ENCODE results near the gene AKAP8.
A peak's percentile ranks its signal among the peaks of the same experiment; 100 is the strongest.
"Not testable (repeated sequence)": the region's sequence is repeated elsewhere in the genome, so short reads cannot be mapped to it uniquely, and the experiment has no call there.

Gene AKAP8

DNA sequence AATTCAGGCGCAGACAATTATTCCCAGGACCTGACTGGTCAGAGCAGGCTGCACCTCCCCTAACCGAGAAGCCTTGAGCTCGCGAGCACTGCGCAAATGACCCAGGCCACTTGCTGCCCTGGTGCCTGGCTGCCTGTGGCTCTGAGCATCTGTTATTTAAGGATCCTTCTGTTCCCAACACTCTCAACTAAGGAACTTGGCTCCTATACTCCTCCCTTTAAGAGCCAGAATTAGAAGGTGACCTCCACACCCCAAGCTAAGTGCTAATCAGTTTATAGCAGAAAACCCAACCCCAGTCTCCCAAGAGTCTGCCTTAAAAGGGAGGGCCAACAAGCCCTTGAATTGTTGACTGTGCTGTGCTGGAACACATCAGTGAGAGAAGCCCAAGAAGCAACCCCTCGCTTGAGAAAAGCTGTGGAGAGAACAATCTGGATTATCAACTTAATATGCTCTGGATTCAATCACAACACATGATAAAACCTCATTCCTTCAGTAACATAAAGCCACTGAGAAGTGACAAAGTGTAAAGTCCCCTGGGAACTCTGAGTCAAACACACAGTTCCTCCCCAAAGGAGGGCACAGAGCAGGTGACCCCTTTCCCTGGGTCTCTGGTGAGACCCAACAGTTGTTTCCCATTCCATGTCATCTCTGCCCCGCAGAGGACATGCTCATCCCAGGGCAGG, 24.7 kb upstream of the AKAP8 start:
- FAIRE-seq (no peak), DNase-seq (ENCODE audit: insufficient read length, low spot score) (no peak)

DNA sequence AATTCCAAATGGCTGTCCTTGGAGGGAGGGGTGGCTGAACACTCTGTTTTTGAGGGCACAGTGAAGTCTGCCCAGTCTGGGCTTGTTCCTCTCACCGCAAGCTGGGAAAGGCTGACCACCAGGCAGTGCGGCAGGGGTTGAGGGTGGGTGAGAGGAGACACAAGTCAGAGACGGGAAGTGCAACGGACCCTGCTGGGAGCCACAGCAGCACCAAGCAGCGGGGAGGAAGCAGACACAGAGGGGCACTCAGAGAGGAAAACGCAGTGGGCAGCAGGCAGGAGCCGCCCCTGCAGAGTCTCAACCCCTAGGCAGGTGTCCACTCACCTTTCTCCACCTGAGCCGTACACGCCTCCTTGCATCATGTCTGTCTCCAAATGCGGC, 23.6 kb upstream of the AKAP8 start:
- DNase-seq (ENCODE audit: insufficient read length, low spot score) (no peak), FAIRE-seq (peak; percentile 26)

DNA sequence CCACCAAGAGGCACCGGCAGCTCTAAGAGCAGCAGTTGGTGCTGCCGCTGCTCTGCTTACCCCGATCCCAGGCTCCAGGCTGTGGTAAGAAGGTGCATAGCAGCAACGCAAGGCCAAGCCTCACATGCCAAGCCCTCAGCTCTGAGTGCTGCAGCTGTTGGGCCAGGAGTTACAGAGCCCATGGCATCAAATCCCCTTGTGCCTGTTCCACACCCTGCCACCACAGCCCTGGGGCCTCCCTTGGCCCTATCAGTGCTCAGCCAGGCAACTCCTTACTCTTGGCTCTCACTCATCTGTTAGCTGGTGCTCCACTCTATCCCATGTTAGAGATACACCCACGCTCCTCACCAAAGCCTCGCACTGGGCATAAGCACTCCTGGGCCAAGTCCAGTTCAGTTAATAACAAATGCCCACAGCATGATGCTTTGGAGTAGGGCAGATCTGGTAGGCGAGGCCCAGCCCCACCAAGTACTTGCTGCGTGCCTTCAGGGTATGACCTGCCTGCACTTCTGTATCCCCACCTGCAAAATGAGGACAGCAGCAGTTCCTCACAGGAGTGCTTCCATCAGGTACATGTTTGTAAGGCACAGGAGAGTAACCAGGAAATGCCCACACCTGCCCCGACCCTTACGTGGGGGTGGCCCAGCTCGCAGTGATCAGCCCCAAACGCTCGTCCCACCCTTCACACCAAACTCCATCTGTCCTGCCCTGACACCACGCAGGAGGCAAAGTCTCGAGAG, 23.0 kb upstream of the AKAP8 start:
- FAIRE-seq (peak; percentile 33), DNase-seq (ENCODE audit: insufficient read length, low spot score) (no peak)

DNA sequence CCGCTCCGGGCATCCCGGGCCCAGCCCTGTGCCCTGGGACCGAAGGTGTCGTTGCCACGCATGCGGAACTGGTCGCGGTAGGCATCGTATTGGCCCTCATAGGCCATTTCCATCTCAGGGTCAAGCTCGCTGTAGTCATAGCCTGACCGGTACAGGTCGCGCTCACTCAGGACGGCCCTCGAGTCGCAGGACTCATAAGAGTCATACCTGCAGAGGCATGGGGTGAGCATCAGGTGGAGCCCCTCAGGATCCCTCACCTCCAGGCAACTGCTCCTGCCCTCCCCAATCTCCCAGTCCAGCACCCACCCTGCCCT, 21.8 kb upstream of the AKAP8 start:
- DNase-seq (ENCODE audit: insufficient read length, low spot score) (no peak), FAIRE-seq (no peak)

DNA sequence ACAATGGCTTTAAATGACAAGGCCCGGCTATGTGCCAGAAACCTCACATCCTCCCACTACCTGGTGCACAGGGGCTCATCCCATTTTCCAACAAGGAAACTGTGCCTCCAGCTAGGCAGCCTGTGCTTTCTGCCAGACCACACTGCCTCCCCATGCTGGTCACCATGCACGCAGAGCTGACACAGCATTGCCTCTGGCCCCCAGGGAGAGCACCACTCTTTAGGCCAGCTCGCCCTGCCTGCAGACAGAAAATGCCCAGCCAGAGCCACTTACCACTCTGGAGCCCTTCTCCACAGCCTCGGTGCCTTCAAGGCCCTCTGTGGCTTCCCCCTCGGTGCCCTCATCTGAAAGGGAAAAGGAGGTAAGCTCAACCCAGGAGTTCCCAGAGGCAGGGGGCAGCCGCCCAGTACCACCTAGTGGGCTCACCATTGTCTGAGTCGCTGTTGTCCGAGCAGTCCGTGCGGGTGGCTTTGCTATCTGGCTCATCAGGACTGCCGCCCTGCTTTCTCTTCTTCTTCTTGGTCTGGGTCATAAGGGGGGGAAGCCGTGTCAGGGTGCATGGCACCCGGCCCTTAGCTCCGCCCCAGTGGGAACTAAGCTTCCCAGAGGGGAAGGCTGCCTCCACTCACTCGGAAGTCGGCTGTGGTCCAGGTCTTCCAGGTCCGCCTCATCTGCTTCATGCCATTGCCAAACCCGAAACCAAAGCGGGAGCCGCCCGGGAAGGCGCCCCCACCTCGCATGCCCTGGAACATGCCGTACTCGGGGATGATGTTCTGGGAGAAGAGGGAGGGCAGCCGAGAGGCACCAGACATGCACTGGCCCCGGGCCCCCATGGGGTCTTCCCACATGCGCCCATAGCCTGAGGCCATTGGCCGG, 21.2 kb upstream of the AKAP8 start:
- no peak for FAIRE-seq
- no peak for DNase-seq (ENCODE audit: insufficient read length, low spot score)

DNA sequence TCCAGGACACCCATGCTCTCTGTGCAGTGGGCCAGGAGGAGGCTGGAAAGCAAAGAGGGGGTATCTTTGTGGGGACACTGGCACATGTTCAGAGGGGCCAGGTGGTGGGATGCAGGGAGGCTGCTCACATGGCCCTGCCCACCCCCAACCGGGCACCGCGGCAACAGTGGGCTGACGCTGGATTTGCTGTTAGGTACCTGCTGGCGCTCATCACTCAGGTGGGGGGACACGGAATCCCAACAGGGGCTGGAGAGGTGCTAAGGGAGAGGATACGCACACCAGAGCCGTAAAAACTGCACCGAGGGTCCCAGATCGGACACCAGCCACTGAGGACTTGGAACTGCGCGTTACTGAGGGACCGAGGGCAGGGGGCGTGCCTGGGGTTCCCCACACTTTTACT, 20.0 kb upstream of the AKAP8 start:
- FAIRE-seq (no peak), DNase-seq (ENCODE audit: insufficient read length, low spot score) (no peak)

DNA sequence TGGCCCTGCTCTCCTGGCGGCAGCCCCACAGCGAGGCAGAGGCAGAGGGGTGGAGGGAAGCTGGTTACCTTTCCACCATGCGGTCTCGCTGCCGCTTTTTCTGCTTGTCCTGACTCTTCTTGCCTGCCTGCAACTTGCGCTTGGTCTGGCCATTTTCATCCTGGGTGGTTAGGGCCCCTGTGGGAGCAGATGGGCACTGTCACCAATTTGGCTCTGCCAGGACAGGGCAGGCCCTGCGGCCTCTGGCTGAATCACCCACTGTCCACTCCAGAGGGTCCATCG, 19.6 kb upstream of the AKAP8 start:
- FAIRE-seq (no peak), DNase-seq (ENCODE audit: insufficient read length, low spot score) (no peak)

DNA sequence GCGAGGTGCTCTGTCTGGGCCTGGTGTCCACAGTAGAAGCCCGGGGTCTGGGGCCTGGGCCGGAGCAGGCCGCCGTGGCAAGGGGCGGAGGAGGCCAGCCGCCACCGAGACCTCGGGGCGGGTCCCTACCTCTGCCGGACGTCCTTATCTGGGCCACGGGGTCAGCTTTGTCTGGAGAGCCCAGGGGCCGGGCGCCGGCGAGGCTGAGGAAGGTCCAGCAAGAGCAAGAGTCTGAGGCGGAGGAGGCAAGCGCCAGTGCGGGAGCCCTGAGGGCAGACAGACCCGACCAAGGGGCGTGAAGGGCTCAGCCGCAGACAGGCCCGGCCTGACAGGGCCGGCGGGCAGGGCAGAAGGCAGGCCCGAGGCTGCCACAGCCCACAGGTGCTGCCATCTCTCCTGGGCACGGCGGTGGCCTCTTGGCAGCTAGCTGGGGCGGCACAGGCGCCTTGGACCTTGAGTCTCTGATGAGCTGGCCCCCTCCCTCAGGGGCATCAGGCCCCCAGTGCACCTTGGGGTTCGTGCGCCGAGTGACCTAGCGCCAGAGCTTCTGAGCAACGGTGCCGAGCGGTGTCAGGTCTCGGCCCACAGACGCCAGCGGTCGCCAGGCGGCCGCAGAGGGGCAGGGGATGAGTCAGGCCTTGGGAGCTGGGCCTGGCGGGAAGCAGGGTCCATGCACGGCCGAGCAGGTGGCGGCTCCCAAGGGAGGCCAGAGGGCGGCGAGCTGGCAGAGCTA, 19.1 kb upstream of the AKAP8 start:
- DNase-seq (ENCODE audit: insufficient read length, low spot score), result no peak
- FAIRE-seq, result no peak

DNA sequence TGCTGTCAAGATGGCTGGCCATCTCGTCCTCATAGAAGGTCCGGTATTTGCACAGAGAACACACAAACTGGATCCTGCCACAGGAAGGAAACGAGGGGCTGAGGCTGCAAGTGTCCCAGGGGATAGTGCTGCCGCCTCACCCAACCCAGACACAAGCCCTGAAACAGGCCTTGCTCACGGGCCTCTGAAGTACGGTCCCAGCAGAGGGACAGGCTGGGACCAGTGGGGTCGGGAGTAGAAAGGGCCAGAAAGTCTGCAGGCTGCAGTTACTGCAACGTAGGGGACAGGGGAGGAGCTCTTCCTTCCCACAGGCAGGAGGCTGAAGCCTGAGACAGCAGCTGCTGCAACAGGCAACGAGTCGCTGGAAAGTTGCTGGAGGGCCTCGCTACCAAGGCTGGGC, 18.2 kb upstream of the AKAP8 start:
- FAIRE-seq (no peak), DNase-seq (ENCODE audit: insufficient read length, low spot score) (no peak)

DNA sequence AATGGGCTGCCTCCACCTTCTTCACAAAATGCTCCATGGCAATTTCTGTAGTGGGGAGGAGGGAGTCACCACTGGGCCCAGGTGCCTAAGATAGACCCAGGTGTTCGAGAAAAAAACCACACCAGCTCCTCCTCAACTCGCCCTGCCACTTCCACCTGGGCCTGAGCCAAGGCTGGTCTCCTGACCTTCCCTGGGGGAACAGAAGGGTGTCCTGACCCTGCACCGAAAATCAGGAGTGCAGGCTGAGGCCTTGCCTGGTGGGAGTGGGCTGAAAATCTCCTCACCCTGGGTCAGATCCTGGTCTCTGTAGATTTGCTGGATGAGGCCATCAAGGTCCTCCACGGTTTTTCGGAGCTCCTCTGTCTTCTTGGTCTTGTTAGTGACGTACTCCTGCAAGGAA, 17.6 kb upstream of the AKAP8 start:
- DNase-seq (ENCODE audit: insufficient read length, low spot score), result no peak
- no peak for FAIRE-seq

DNA sequence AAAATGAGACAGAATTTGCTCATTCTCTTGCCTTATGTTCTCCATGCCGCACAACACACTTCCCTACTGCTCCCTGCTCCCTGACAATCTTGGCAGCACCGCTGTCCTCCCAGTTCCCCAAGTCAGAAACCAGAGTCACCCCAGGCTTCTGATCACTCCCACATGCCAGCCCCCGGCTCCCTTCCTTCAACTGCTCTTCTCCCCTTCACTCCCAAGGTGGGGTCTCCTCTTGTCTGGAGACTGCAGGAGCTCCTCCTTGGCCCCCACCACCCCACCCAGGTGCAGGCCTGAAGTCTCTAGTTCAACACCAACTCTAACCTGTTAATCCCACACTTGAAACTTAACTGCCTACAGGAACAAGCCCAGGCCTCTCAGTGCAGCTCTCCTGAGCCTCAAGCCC, 16.8 kb upstream of the AKAP8 start:
- FAIRE-seq (no peak), DNase-seq (ENCODE audit: insufficient read length, low spot score) (no peak)

DNA sequence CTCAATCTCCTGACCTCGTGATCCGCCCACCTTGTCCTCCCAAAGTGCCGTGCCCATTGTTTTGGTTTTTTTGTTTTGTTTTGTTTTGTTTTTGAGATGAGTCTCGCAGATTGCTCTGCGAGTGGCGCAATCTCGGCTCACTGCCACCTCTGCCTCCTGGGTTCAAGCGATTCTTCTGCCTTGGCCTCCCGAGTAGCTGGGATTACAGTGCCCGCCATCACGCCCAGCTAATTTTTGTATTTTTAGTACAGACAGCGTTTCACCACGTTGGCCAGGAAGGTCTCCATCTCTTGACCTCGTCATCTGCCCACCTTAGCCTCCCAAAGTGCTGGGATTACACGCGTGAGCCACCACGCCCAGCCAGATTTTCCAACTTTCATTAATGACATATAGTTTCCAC, 15.7 kb upstream of the AKAP8 start:
- not testable (repeated sequence) for DNase-seq (ENCODE audit: insufficient read length, low spot score); FAIRE-seq

DNA sequence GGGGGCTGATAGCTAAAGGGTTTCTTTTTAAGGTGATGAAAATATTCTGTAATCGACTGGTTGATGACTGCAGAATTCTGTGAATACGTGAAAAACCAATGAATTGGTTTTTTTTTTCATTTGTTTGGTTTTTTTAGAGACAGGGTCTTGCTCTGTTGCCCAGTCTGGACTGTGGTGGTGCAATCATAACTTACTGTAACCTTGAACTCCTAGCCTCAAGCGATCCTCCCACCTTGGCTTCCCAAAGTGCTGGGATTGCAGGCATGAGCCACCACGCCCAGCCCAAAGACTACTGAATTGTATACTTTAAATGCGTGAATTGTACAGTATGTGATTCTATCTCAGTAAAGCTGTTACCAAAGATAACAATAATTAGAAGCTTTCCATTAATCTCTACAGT, 14.8 kb upstream of the AKAP8 start:
- FAIRE-seq (no peak), DNase-seq (ENCODE audit: insufficient read length, low spot score) (no peak)

DNA sequence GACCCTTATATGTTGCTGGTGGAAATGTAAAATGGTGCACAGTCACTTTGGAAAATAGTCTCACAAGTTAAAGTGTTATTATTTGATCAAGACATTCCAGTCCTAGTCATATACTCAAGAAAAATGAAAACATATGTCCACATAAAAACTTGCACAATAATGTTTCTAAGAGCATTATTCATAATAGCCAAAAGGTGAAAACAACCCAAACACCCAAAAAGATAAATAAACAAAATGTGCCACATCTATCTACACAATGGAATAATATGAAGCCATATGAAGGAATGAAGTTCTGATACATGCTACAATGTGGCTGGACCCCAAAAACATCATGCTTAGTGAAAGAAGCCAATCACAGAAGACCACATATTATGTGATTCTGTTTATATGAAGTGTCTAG, 14.4 kb upstream of the AKAP8 start:
- no peak for DNase-seq (ENCODE audit: insufficient read length, low spot score)
- no peak for FAIRE-seq

DNA sequence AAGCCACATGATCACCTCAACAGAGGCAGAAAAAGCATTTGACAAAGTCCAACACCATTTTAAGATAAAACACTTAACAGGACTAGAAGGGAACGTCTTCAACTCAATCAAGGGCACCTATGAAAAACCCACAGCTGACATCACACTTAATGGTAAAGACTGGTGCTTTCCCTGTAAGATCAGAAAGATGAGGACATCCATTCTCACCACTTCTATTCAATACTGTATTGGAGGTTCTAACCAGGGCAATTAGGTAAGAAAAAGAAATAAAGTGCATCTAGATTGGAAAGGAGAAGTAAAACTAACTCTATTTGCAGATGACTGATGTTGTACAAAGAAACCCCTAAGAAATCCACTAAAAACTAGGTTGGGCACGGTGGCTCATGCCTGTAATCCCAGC, 11.2 kb upstream of the AKAP8 start:
- DNase-seq (ENCODE audit: insufficient read length, low spot score), result no peak
- no peak for FAIRE-seq

DNA sequence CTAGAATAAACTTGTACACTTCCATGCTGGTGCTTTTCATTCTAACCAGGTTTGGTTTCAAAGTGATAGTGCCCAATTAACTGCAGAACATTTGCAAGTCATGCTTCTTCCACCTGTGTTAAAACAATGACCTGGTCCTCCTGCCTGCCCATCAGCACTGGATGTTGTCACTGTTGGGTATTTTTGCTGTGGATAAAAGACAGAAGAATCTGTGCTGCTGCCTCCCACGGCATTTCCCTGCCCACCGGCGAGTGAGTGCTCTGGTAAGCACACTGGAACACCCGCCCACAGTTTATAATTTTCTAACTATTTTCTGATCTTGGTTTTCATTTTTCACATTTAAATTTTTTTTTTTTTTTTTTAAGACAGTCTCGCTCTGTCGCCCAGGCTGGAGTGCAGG, 2.3 kb upstream of the AKAP8 start:
- DNase-seq (ENCODE audit: insufficient read length, low spot score) (no peak), FAIRE-seq (no peak)

DNA sequence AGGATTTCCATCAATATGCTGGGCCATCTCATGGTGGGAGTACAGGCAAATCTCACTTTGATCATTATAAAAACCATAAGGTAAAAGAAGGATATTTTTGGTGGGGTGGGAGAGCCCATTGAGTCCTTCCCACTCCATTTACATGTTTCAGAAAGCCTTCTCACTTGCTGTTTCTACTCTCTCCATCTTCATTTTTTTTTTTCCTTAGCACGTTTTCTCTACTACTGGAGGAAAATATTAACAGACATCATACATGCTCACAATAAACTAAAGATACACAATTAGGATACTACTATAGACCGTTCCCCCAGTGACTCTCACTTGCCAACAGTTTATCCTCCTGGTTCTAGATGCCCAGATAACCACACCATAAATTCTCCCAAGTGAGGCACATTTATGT, 1.8 kb upstream of the AKAP8 start:
- DNase-seq (ENCODE audit: insufficient read length, low spot score), result no peak
- FAIRE-seq, result no peak

DNA sequence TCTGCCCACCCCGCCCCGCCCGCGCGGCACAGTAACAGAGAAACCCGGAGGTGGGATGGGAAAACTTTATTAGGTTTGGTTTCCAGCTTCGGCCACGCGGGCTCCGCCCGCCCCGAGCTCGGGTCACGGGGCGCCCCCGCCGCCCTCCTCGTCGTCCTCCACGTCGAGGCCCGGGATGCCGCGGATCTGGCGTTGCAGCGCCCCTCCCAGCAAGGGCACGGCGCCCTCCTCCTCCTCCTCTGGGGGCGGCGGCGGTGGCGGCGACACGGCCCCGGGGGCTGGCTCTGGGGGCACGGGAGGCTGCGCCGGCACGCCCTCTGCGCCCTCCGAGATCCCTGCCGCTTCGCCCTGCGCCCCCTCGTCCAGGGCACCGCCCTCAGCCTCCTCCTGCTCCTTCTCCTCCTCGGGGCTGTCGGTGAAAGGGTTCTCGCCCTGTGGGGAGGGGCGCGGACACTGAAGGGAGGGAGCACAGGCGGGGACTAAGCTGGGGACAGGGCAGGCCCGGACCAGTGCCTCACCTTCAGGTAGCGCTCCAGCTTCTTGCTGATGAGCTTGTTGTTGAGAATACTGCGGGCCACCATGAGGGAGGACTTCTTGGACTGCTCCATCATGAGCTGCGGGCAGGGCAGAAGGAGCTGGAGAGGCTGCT, 536 bp upstream of the AKAP8 start:
- FAIRE-seq (peak; percentile 28), DNase-seq (ENCODE audit: insufficient read length, low spot score) (peak; percentile 55)

DNA sequence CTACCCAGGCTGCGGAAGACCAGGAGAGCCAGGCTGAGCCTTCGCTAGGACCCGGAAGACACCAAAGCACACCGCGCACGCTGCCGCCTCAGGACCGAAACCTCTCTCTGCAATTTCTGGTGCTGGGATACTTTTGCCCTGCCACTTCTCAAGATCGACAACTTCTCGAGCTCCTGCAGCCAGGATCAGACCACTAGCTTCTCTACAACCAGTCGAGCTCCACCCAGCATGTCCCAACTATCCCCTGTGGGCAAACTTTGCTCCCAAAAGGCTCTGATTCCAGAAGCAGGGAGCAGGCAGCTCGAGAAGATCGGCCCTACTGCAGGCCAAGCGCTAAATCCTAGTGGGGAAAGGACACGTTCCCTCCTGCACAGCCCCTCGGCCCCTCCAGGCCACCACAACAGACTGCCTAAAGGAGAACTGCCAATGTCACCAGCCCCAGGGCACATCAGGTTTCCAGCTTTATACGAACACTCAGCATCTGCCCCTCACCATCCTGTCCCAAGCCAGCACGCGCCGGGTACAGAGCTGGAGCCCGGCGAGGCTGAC, 979 bp downstream of the AKAP8 start:
- DNase-seq (ENCODE audit: insufficient read length, low spot score) (peak; percentile 62), FAIRE-seq (peak; percentile 76)

DNA sequence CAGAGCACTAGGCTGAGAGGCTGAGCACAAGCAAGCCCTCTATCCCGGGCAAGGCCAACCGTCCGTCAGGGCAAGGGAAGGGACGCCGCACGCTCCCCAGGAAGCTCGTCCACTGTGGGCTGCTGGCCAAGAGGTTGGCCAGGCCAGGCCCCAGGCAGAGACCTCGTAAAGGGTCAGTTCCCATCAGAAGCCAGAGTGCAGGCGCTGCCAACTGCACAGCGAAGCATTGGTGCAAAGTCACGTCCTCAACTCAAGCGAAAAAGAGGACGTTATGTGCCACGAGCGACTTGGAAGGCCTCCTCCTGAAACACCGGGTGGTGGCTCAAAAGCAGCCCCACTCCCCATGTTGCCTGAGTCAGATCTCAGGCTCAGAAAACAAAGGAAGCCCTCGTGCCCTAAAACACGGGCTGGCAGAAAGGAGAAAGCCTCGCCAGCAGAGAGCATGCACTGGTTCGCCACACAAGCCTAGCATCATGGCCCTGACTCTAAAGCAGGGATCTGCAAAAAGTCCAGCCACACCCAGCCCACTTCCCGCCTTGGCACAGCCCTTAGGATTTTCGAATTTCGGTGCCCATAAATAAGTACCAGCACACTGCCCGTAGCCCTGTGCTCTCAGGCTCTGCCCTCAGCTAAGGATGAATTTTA, 4.7 kb downstream of the AKAP8 start:
- DNase-seq (ENCODE audit: insufficient read length, low spot score) (no peak), FAIRE-seq (no peak)
